OCI-LY3 (cell line): ENCODE data around the gene ADAMTS2.

Source experiments
- H2AFZ ChIP-seq: fragments of 200-600, 300-600 bp; shearing (Covaris generic); 2 replicates; pipeline ENCODE4 v1.6.0; 2014; ENCODE audit warnings: antibody characterized with exemption, low read depth, low read length
- H3K27ac ChIP-seq: fragments of 200-600, 300-600 bp; sonication (generic); 2 replicates; pipeline ENCODE4 v1.5.1; 2014; ENCODE audit warnings: mild to moderate bottlenecking, low read length, moderate library complexity, mixed read lengths
- H3K27me3 ChIP-seq: fragments of 200-600, 300-600 bp; sonication (generic); 2 replicates; pipeline ENCODE4 v1.6.1; 2014; ENCODE audit warnings: low read depth, low read length, mixed read lengths
- H3K36me3 ChIP-seq: fragments of 200-600, 300-600 bp; sonication (generic); replicated peaks from 2 replicates; pipeline ENCODE3; 2014; ENCODE audit warnings: low read depth, low read length, mixed read lengths
- H3K4me1 ChIP-seq: fragments of 300-600, 200-600 bp; sonication (generic); 2 replicates; pipeline ENCODE4 v1.6.1; 2014; ENCODE audit warnings: low read length, mixed read lengths
- H3K4me2 ChIP-seq: fragments of 200-600, 300-600 bp; sonication (generic); 2 replicates; pipeline ENCODE4 v1.6.1; 2014; ENCODE audit warnings: low read length, mixed read lengths
- H3K4me3 ChIP-seq: fragments of 300-600, 200-600 bp; sonication (generic); 2 replicates; pipeline ENCODE4 v1.5.1; 2014; ENCODE audit warnings: antibody characterized with exemption, mild to moderate bottlenecking, low read length, moderate library complexity
- H3K79me2 ChIP-seq: fragments of 300-600, 200-600 bp; shearing (Covaris generic); 2 replicates; pipeline ENCODE4 v1.6.1; 2014; ENCODE audit warnings: mild to moderate bottlenecking, low read length, mixed read lengths
- H3K9ac ChIP-seq: fragments of 300-600, 200-600 bp; shearing (Covaris generic); 2 replicates; pipeline ENCODE4 v1.6.0; 2014; ENCODE audit warnings: mild to moderate bottlenecking, low read length, moderate library complexity
- H3K9me3 ChIP-seq: fragments of 200-600, 300-600 bp; shearing (Covaris generic); 2 replicates; pipeline ENCODE4 v1.6.1; 2014; ENCODE audit warnings: low read length, mixed read lengths; ENCODE audit not compliant: insufficient read depth
- H4K20me1 ChIP-seq: fragments of 200-600, 300-600 bp; sonication (generic); 2 replicates; pipeline ENCODE4 v1.6.1; 2016; ENCODE audit warnings: low read length, mixed read lengths; ENCODE audit not compliant: insufficient read depth
- CTCF ChIP-seq: fragments of 200-600, 300-600 bp; sonication (generic); IDR thresholded peaks from 2 replicates; pipeline ENCODE4 v1.5.1; 2014; ENCODE audit warnings: antibody characterized with exemption, low read length, low read depth
- EZH2phosphoT487 ChIP-seq: fragments of 200-600 bp; shearing (Covaris generic); IDR thresholded peaks from 2 replicates; pipeline ENCODE4 v1.6.1; 2018; ENCODE audit warnings: antibody characterized with exemption, mixed run types, low read depth

ADAMTS2 gene

DNA sequence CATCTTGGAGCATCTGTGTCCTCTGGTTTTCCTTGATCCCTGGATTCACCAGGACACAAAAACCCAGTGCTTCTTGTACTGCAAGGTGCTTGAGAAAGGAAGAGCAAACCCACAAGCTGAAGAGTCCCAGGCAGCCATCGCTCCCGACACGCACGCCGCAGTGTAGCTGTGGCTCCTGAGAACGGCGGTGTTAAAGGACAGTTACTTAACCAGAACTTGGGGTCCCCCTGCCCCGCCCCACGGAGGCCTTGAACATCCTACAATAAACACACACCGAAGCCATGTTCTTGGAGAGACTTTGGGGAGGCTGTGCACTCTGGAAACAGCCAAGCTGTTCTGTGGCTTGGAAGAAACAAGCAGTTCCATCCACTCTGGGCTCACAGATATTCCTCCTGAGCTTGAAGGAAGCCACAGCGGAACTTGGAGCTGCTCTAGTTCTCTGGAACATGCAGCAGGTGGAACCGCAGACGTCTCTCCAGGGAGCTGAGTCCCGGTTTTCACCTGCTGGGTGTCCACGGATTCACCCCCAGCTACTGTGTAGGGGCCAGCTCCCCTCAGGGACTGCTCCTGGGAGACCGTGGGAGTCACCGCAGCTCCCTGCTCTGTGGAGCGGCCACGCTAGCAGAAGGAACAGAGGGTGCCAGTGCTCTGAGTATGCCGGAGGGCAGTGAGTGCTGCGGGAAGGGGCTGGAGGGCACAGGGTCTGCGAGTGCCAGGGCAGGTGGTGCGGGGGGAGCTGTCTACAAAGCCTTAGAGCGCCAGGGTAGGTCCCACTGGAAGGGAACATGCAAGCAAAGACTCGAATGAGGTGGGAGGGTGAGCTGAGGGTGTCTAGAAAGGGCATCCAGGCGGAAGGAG is 107.3 kb downstream of the ADAMTS2 start:
- H3K9ac ChIP-seq = no peak overlapping the region
- H3K4me3 ChIP-seq = no peak overlapping the region
- no peak overlapping the region for H2AFZ ChIP-seq
- H3K27ac ChIP-seq = no peak overlapping the region
- no peaks in the 10 kb centered on the region for H4K20me1 ChIP-seq
- H3K79me2 ChIP-seq = no peaks in the 10 kb centered on the region
- no peaks in the 10 kb centered on the region for H3K9me3 ChIP-seq
- no peak for TF ChIP-seq CTCF
- TF ChIP-seq EZH2phosphoT487 = no peak
- no peaks in the 10 kb centered on the region for H3K4me1 ChIP-seq
- H3K36me3 ChIP-seq = no peaks in the 10 kb centered on the region
- H3K27me3 ChIP-seq = no peaks in the 10 kb centered on the region
- H3K4me2 ChIP-seq = no peak overlapping the region

DNA sequence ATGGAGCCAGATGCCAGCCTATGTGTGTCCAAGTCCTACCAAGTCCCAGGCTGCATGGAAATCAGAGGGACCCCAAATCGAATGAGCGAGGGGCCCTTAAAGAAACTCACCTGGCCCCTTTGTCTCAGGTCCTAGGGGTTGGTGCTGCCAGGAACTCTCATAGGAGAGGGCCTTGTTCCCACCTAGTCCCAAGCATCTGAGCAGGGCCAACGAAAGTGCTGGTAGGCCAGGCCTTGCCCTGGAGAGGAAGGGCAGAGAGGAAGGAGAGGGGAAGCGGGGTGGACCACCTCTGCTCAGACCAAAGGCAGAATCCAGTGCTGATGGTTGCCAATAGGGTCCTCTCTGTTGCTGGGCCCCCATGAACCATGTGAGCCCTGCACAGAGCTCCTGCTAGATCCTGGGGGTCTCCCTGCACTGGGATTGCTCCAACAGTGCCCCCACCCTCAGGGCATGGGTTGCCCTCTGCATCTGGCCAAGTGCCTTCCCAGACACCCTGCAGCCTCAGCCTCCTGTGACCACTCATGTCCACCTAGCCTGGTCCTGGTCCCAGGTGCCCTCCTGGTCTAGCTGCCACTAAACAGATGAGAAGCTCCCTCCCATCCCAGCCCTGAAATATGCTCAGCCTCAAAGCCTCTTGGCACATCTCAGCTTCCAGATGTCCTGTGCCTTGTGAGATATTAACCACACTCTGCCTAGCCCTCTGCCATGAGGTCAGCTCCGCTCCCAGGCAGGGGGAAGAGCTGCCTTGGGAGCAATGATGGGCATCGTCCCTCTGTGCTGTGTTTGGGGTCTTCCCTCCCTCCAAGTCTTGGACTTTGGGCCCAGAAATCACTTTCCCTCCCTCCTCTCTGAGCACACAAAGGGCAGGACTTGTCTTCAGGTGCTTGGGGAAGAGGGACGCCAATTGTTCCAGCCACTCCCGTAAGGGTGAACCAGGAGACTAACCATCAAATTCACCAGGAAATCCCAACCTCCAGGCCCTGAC is 109.6 kb downstream of the ADAMTS2 start:
- H2AFZ ChIP-seq = no peak overlapping the region
- H3K9ac ChIP-seq = no peak overlapping the region
- H3K9me3 ChIP-seq = no peaks in the 10 kb centered on the region
- no peaks in the 10 kb centered on the region for H3K4me1 ChIP-seq
- H3K27me3 ChIP-seq = no peaks in the 10 kb centered on the region
- TF ChIP-seq CTCF (no peak), EZH2phosphoT487 (no peak)
- H3K4me3 ChIP-seq = no peak overlapping the region
- no peaks in the 10 kb centered on the region for H4K20me1 ChIP-seq
- H3K27ac ChIP-seq = no peak overlapping the region
- H3K79me2 ChIP-seq = no peaks in the 10 kb centered on the region
- no peak overlapping the region for H3K4me2 ChIP-seq
- no peaks in the 10 kb centered on the region for H3K36me3 ChIP-seq

DNA sequence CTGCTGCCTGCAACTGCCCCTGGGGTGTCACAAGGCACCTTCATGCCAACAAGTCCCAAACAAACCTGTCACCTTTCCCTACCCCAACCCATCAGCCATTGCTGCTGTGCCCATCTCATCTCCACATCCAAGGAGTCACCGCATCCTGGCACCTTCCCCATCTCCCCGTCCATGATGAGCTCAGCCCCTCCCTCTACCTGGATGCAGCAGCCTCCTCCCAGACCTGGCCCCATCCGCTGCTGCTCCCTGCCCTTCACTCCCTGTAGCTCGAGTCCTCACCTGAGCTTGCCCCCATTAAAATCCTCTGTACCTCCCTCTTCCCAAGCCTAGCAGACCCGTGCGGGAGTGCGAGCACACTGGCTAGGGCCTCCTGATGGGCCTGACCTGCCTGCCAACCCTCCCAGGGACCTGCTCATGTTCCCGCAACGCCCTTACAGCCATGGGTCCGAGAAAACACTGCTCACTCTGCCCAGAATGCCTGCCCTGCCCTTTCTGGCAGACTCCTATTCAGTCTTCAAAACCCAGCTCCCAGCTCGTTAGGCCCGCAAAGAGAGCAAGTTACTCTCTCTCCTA is 110.6 kb downstream of the ADAMTS2 start:
- Histone ChIP-seq H3K36me3 (no peaks in the 10 kb centered on the region), H2AFZ (no peak overlapping the region), H3K4me3 (no peak overlapping the region), H3K27me3 (no peaks in the 10 kb centered on the region), H3K9me3 (no peaks in the 10 kb centered on the region), H3K9ac (no peak overlapping the region), H4K20me1 (no peaks in the 10 kb centered on the region), H3K79me2 (no peaks in the 10 kb centered on the region), H3K4me1 (no peaks in the 10 kb centered on the region), H3K4me2 (no peak overlapping the region), H3K27ac (no peak overlapping the region)
- TF ChIP-seq EZH2phosphoT487 = no peak
- TF ChIP-seq CTCF = no peak
